ENCODE results near the gene NR1I3. TPM values are rescaled to one million over a fixed set of nuclear protein-coding genes. Genes with fewer than 3 reads are reported as not detected.

The NR1I3 gene
- total RNA-seq, 2 experiments from 2014 or later: not detected

GRCh38 chr1:161223805-161224694, 14.0 kb downstream of the NR1I3 start:
- intact Hi-C loops (cut with micrococcal nuclease; ENCODE audit: unreplicated experiment): no loop called here
- POLR2A ChIA-PET: interaction anchor here (0.6 to 1.6 kb wide), 3 partner anchors 11 to 71 kb away, joined by 3 to 9 read pairs (median 4); no protein-coding TSS in a partner anchor
- peaks cover 14% of the 10 kb centered on the region for H3K36me3 ChIP-seq (ENCODE audit: insufficient read depth, low read length)
- H3K4me3 ChIP-seq (ENCODE audit: low read depth, low read length, poor library complexity, severe bottlenecking): no peak overlapping the region
- H3K9me3 ChIP-seq (ENCODE audit: low read length): no peaks in the 10 kb centered on the region
- H3K27ac ChIP-seq (ENCODE audit: low read depth, low read length, poor library complexity, severe bottlenecking): no peak overlapping the region
- no peak for DNase-seq (ENCODE audit: low spot score)
- TF ChIP-seq CTCF (conservative IDR thresholded peaks at IDR 0.05; ENCODE audit: low read length) (no peak), EZH2phosphoT487 (IDR thresholded peaks at IDR 0.05; ENCODE audit: borderline replicate concordance, low read depth, low read length) (no peak)
- BruUV-seq (replicated peaks): no TSS peak
- H3K79me2 ChIP-seq (ENCODE audit: insufficient read depth, low read depth, low read length): no peaks in the 10 kb centered on the region
- H3K4me1 ChIP-seq (ENCODE audit: insufficient read depth, low read length, poor library complexity, severe bottlenecking): peaks cover 30% of the 10 kb centered on the region
- H4K20me1 ChIP-seq (ENCODE audit: insufficient read depth, low read length): no peaks in the 10 kb centered on the region
- no peaks in the 10 kb centered on the region for H3K9me2 ChIP-seq (ENCODE audit: insufficient read depth, low read length)
- CTCF ChIA-PET (ENCODE audit: unreplicated experiment): interaction anchor here (0.6 kb wide), 1 partner anchor 58 kb away, joined by 3 read pairs; no protein-coding TSS in a partner anchor
- no peak overlapping the region for H2AFZ ChIP-seq (ENCODE audit: low read length)
- H3K4me2 ChIP-seq (ENCODE audit: low read length): no peak overlapping the region

- POLR2A ChIA-PET: interaction anchor here (0.5 to 1.1 kb wide), 4 partner anchors 29 to 163 kb away, joined by 3 read pairs; no protein-coding TSS in a partner anchor
- H3K9me3 ChIP-seq (ENCODE audit: low read length): no peaks in the 10 kb centered on the region
- intact Hi-C loops (cut with micrococcal nuclease; ENCODE audit: unreplicated experiment): no loop called here
- H3K4me1 ChIP-seq (ENCODE audit: insufficient read depth, low read length, poor library complexity, severe bottlenecking): peaks cover 40% of the 10 kb centered on the region
- BruUV-seq (replicated peaks): no TSS peak
- no peak overlapping the region for H3K4me2 ChIP-seq (ENCODE audit: low read length)
- H4K20me1 ChIP-seq (ENCODE audit: insufficient read depth, low read length): no peaks in the 10 kb centered on the region
- H3K27ac ChIP-seq (ENCODE audit: low read depth, low read length, poor library complexity, severe bottlenecking): no peak overlapping the region
- no peak overlapping the region for H3K4me3 ChIP-seq (ENCODE audit: low read depth, low read length, poor library complexity, severe bottlenecking)
- CTCF ChIA-PET (ENCODE audit: unreplicated experiment): interaction anchor here (0.6 to 0.7 kb wide), 3 partner anchors 9 to 83 kb away, joined by 3 to 4 read pairs (median 4); no protein-coding TSS in a partner anchor
- H2AFZ ChIP-seq (ENCODE audit: low read length): no peak overlapping the region
- no peak for DNase-seq (ENCODE audit: low spot score)
- H3K79me2 ChIP-seq (ENCODE audit: insufficient read depth, low read depth, low read length): no peaks in the 10 kb centered on the region
- no peaks in the 10 kb centered on the region for H3K36me3 ChIP-seq (ENCODE audit: insufficient read depth, low read length)
- no peaks in the 10 kb centered on the region for H3K9me2 ChIP-seq (ENCODE audit: insufficient read depth, low read length)
- TF ChIP-seq EZH2phosphoT487 (IDR thresholded peaks at IDR 0.05; ENCODE audit: borderline replicate concordance, low read depth, low read length): no peak
- TF ChIP-seq CTCF (conservative IDR thresholded peaks at IDR 0.05; ENCODE audit: low read length): no peak
Measured at GRCh38 chr1:161222175-161223019, 15.6 kb downstream of the NR1I3 start.
